Cardiac ventricle fibroblast (primary cell): ENCODE data around the gene SEPHS1. TPM values are rescaled to one million over a fixed set of nuclear protein-coding genes. Genes with fewer than 3 reads are reported as not detected.

Source experiments
- total RNA-seq: library from RNA; depleted of rRNA; stranded (reverse); fragments of >200 nt; gene quantifications from 2 replicates; pipeline ENCODE4 v1.2.3, GENCODE V29; 2015

The SEPHS1 gene
- 22.4 and 22.8 TPM in 2 replicates for total RNA-seq

GRCh38 chr10:13348216-13349017, at the start of gene SEPHS1:
Gene SEPHS1 (minus strand): TSS chr10:13348293. CDS start chr10:13344950, 3,343 bp downstream.

GRCh38 chr10:13299437-13300287, 48.4 kb downstream of the SEPHS1 start, which contains the start of gene PHYH:
Gene PHYH (minus strand): TSS chr10:13300064. CDS start chr10:13300042, 22 bp downstream.

Other genes with a start within 250 kb of the SEPHS1 start
- 39.8 and 45.0 TPM in 2 replicates for gene OPTN, start 248.1 kb downstream of the SEPHS1 start, total RNA-seq
- 0.31 and 4.2 TPM in 2 replicates for gene MCM10, start 186.7 kb downstream of the SEPHS1 start, total RNA-seq
- not detected in 2 replicates for gene UCMA, start 113.9 kb downstream of the SEPHS1 start, total RNA-seq
- gene PHYH, start 48.2 kb downstream of the SEPHS1 start, total RNA-seq: 24.7 and 30.2 TPM in 2 replicates
- 0.64 and 0.87 TPM in 2 replicates for gene BEND7, start 180.7 kb upstream of the SEPHS1 start, total RNA-seq
- gene PRPF18, start 238.7 kb upstream of the SEPHS1 start, total RNA-seq: 15.3 and 15.5 TPM in 2 replicates